Measurements from ENCODE around the gene FBXL12.
A peak's percentile ranks its signal among the peaks of the same experiment; 100 is the strongest.

Gene FBXL12

GRCh38 chr19:9854282-9854846 is 35.5 kb upstream of the FBXL12 start:
- H3K27ac ChIP-seq = no peak overlapping the region
- TF ChIP-seq, protein P1, sequence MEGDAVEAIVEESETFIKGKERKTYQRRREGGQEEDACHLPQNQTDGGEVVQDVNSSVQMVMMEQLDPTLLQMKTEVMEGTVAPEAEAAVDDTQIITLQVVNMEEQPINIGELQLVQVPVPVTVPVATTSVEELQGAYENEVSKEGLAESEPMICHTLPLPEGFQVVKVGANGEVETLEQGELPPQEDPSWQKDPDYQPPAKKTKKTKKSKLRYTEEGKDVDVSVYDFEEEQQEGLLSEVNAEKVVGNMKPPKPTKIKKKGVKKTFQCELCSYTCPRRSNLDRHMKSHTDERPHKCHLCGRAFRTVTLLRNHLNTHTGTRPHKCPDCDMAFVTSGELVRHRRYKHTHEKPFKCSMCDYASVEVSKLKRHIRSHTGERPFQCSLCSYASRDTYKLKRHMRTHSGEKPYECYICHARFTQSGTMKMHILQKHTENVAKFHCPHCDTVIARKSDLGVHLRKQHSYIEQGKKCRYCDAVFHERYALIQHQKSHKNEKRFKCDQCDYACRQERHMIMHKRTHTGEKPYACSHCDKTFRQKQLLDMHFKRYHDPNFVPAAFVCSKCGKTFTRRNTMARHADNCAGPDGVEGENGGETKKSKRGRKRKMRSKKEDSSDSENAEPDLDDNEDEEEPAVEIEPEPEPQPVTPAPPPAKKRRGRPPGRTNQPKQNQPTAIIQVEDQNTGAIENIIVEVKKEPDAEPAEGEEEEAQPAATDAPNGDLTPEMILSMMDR (IDR thresholded peaks at IDR 0.05; ENCODE audit: low read depth, low read length, missing control alignments) = no peak
- in situ Hi-C loops (cut with HindIII; ENCODE audit: low pct_ligation_motif_present, low sequenced_read_pairs) = no loop called here
- DNase-seq = no peak
- no peak overlapping the region for H3K4me3 ChIP-seq (ENCODE audit: low read depth, low read length)
- H3K36me3 ChIP-seq (replicated peaks) = no peaks in the 10 kb centered on the region
- no peaks in the 10 kb centered on the region for H3K27me3 ChIP-seq (replicated peaks)

DNA sequence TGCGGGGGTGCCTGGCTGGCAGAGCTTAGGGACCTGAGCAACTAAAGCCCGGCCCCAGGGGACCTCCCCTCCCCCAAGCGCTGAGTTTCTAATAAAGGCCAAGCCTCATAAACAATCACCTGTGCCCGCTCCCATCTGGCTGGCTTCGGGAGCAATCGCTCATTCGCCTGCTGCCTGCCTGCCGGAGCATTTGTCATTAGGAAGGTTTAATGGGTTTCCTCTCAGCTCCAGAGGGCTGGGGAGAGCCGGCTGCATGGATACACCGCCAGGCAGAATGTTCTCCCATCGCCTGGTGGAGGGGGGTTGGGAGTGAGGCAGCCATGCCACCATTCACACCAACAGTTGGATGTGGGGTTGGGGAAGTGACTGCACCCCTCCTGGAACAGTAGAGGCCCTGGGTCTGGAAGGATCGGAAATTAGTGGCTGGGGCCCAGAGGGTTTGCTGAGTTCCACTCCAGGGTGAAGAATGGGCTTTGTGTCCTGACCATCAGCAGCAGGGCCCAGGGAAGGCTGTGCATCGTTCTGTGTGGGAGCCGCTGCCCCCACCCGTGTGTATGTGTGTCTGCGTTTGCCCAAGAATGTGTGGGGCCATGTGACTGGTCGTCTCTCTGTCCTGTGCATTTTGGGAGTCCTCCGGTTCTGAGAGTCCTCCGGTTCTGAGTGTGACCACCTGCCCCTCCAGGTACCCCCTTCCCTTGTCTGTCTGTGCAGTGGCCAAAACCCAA is 31.5 kb upstream of the FBXL12 start:
- H3K4me3 ChIP-seq (ENCODE audit: low read depth, low read length) = no peak overlapping the region
- in situ Hi-C loops (cut with HindIII; ENCODE audit: low pct_ligation_motif_present, low sequenced_read_pairs) = no loop called here
- no peaks in the 10 kb centered on the region for H3K27me3 ChIP-seq (replicated peaks)
- TF ChIP-seq, protein P1 (IDR thresholded peaks at IDR 0.05; ENCODE audit: low read depth, low read length, missing control alignments) = no peak
- peaks cover 11% of the 10 kb centered on the region for H3K36me3 ChIP-seq (replicated peaks)
- DNase-seq = no peak
- H3K27ac ChIP-seq = no peak overlapping the region

GRCh38 chr19:9849791-9850190 is 30.9 kb upstream of the FBXL12 start:
- no peak overlapping the region for H3K27ac ChIP-seq
- H3K36me3 ChIP-seq (replicated peaks) = peaks cover 11% of the 10 kb centered on the region
- no peak overlapping the region for H3K4me3 ChIP-seq (ENCODE audit: low read depth, low read length)
- in situ Hi-C loops (cut with HindIII; ENCODE audit: low pct_ligation_motif_present, low sequenced_read_pairs) = no loop called here
- no peak for DNase-seq
- TF ChIP-seq, protein P1 (IDR thresholded peaks at IDR 0.05; ENCODE audit: low read depth, low read length, missing control alignments) = no peak
- H3K27me3 ChIP-seq (replicated peaks) = no peaks in the 10 kb centered on the region

- Histone ChIP-seq H3K27me3 (replicated peaks) (no peaks in the 10 kb centered on the region), H3K36me3 (replicated peaks) (peaks cover 18% of the 10 kb centered on the region), H3K4me3 (ENCODE audit: low read depth, low read length) (no peak overlapping the region), H3K27ac (no peak overlapping the region)
- no peak for DNase-seq
- TF ChIP-seq, protein P1 (IDR thresholded peaks at IDR 0.05; ENCODE audit: low read depth, low read length, missing control alignments) = no peak
- in situ Hi-C loops (cut with HindIII; ENCODE audit: low pct_ligation_motif_present, low sequenced_read_pairs) = no loop called here
Observed at GRCh38 chr19:9848762-9849161, 29.9 kb upstream of the FBXL12 start.

GRCh38 chr19:9848060-9848459 is 29.2 kb upstream of the FBXL12 start:
- DNase-seq = no peak
- TF ChIP-seq, protein P1 (IDR thresholded peaks at IDR 0.05; ENCODE audit: low read depth, low read length, missing control alignments) = peak; percentile 64
- H3K27ac ChIP-seq = no peak overlapping the region
- H3K36me3 ChIP-seq (replicated peaks) = peaks cover 23% of the 10 kb centered on the region
- no peaks in the 10 kb centered on the region for H3K27me3 ChIP-seq (replicated peaks)
- H3K4me3 ChIP-seq (ENCODE audit: low read depth, low read length) = no peak overlapping the region
- in situ Hi-C loops (cut with HindIII; ENCODE audit: low pct_ligation_motif_present, low sequenced_read_pairs) = no loop called here

Data from brain microvascular endothelial cell (primary cell).